OCI-LY3 (cell line): ENCODE results near the gene RFX4.

Experiments
- H2AFZ ChIP-seq: fragments of 200-600, 300-600 bp; shearing (Covaris generic); 2 replicates; pipeline ENCODE4 v1.6.0; 2014; ENCODE audit warnings: antibody characterized with exemption, low read depth, low read length
- H3K27ac ChIP-seq: fragments of 200-600, 300-600 bp; sonication (generic); 2 replicates; pipeline ENCODE4 v1.5.1; 2014; ENCODE audit warnings: mild to moderate bottlenecking, low read length, moderate library complexity, mixed read lengths
- H3K27me3 ChIP-seq: fragments of 200-600, 300-600 bp; sonication (generic); 2 replicates; pipeline ENCODE4 v1.6.1; 2014; ENCODE audit warnings: low read depth, low read length, mixed read lengths
- H3K36me3 ChIP-seq: fragments of 200-600, 300-600 bp; sonication (generic); replicated peaks from 2 replicates; pipeline ENCODE3; 2014; ENCODE audit warnings: low read depth, low read length, mixed read lengths
- H3K4me1 ChIP-seq: fragments of 300-600, 200-600 bp; sonication (generic); 2 replicates; pipeline ENCODE4 v1.6.1; 2014; ENCODE audit warnings: low read length, mixed read lengths
- H3K4me2 ChIP-seq: fragments of 200-600, 300-600 bp; sonication (generic); 2 replicates; pipeline ENCODE4 v1.6.1; 2014; ENCODE audit warnings: low read length, mixed read lengths
- H3K4me3 ChIP-seq: fragments of 300-600, 200-600 bp; sonication (generic); 2 replicates; pipeline ENCODE4 v1.5.1; 2014; ENCODE audit warnings: antibody characterized with exemption, mild to moderate bottlenecking, low read length, moderate library complexity
- H3K79me2 ChIP-seq: fragments of 300-600, 200-600 bp; shearing (Covaris generic); 2 replicates; pipeline ENCODE4 v1.6.1; 2014; ENCODE audit warnings: mild to moderate bottlenecking, low read length, mixed read lengths
- H3K9ac ChIP-seq: fragments of 300-600, 200-600 bp; shearing (Covaris generic); 2 replicates; pipeline ENCODE4 v1.6.0; 2014; ENCODE audit warnings: mild to moderate bottlenecking, low read length, moderate library complexity
- H3K9me3 ChIP-seq: fragments of 200-600, 300-600 bp; shearing (Covaris generic); 2 replicates; pipeline ENCODE4 v1.6.1; 2014; ENCODE audit warnings: low read length, mixed read lengths; ENCODE audit not compliant: insufficient read depth
- H4K20me1 ChIP-seq: fragments of 200-600, 300-600 bp; sonication (generic); 2 replicates; pipeline ENCODE4 v1.6.1; 2016; ENCODE audit warnings: low read length, mixed read lengths; ENCODE audit not compliant: insufficient read depth
- EZH2phosphoT487 ChIP-seq: fragments of 200-600 bp; shearing (Covaris generic); IDR thresholded peaks from 2 replicates; pipeline ENCODE4 v1.6.1; 2018; ENCODE audit warnings: antibody characterized with exemption, mixed run types, low read depth
- TF ChIP-seq, protein P1 (sequence below): fragments of 200-600, 300-600 bp; sonication (generic); IDR thresholded peaks from 2 replicates; pipeline ENCODE4 v1.5.1; 2014; ENCODE audit warnings: antibody characterized with exemption, low read length, low read depth

Gene RFX4

DNA sequence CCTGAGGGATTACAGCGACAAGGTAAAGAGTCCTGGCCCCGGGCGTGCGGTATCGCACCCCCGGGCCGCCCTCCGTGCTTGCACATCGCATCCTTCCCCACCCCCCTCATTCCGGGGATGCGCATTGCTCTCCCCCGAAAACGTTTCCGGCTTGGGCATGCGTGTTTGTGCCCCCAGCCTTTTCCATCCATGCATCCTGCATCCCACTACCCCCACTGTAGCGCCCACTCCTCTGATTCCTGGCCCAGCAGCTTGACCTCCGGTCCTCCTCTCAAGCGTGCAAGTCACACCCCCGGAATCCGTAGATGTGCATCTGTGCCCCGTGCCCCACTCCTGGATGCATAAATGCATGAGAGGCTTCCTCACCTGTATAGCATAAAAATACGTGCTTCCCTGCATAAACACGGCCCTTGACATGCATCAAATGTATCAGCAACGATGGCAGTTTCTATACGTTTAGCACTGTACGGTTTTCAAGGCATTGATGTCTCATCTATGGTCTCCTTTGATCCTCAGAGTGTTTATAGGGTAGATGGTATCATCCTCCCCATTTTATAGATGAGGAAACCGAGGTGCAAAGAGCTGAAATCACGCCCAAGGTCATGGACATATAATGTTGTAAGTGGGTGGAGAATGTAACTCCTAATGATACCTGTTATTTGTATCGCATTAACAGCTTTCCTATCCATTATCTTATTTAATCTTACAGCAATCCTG lies 192.2 kb downstream of the RFX4 start:
- Histone ChIP-seq H3K9me3 (no peaks in the 10 kb centered on the region), H3K27me3 (0 out of 2 replicates have a peak, but pooled peaks cover 5% of the 10 kb centered on the region), H3K4me2 (peak overlapping the region; percentile 77), H3K36me3 (no peaks in the 10 kb centered on the region), H3K27ac (peak overlapping the region; percentile 62), H3K4me1 (peaks cover 12% of the 10 kb centered on the region), H2AFZ (peak overlapping the region; percentile 99), H3K9ac (peak overlapping the region; percentile 74), H3K79me2 (peaks cover 31% of the 10 kb centered on the region), H4K20me1 (no peaks in the 10 kb centered on the region), H3K4me3 (peak overlapping the region; percentile 94)
- no peak for TF ChIP-seq EZH2phosphoT487
- TF ChIP-seq, protein P1, sequence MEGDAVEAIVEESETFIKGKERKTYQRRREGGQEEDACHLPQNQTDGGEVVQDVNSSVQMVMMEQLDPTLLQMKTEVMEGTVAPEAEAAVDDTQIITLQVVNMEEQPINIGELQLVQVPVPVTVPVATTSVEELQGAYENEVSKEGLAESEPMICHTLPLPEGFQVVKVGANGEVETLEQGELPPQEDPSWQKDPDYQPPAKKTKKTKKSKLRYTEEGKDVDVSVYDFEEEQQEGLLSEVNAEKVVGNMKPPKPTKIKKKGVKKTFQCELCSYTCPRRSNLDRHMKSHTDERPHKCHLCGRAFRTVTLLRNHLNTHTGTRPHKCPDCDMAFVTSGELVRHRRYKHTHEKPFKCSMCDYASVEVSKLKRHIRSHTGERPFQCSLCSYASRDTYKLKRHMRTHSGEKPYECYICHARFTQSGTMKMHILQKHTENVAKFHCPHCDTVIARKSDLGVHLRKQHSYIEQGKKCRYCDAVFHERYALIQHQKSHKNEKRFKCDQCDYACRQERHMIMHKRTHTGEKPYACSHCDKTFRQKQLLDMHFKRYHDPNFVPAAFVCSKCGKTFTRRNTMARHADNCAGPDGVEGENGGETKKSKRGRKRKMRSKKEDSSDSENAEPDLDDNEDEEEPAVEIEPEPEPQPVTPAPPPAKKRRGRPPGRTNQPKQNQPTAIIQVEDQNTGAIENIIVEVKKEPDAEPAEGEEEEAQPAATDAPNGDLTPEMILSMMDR: no peak

DNA sequence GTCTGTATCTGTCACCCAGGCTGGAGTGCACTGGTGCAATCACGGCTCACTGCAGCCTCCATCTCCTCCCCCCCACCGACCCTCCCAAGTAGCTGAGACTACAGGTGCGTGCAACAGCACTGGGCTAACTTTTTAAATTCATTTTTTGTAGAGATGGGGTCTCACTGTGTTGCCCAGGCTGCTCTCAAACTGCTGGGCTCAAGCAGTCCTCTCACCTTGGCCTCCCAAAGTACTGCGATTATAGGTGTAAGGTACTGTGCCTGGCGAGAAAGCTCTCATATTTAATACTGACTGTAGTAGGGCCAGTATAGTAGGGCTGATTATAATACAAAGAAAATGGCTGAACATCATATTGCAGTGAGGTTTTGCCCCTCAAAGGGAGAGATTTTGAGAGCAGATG lies 194.1 kb downstream of the RFX4 start:
- Histone ChIP-seq H3K79me2 (peaks cover 31% of the 10 kb centered on the region), H3K27me3 (0 out of 2 replicates have a peak, but pooled peaks cover 5% of the 10 kb centered on the region), H3K9me3 (no peaks in the 10 kb centered on the region), H3K27ac (no peak overlapping the region), H3K36me3 (no peaks in the 10 kb centered on the region), H3K4me2 (no peak overlapping the region), H2AFZ (no peak overlapping the region), H4K20me1 (no peaks in the 10 kb centered on the region), H3K4me3 (no peak overlapping the region), H3K4me1 (peaks cover 12% of the 10 kb centered on the region), H3K9ac (no peak overlapping the region)
- TF ChIP-seq, protein P1: no peak
- TF ChIP-seq EZH2phosphoT487: no peak

DNA sequence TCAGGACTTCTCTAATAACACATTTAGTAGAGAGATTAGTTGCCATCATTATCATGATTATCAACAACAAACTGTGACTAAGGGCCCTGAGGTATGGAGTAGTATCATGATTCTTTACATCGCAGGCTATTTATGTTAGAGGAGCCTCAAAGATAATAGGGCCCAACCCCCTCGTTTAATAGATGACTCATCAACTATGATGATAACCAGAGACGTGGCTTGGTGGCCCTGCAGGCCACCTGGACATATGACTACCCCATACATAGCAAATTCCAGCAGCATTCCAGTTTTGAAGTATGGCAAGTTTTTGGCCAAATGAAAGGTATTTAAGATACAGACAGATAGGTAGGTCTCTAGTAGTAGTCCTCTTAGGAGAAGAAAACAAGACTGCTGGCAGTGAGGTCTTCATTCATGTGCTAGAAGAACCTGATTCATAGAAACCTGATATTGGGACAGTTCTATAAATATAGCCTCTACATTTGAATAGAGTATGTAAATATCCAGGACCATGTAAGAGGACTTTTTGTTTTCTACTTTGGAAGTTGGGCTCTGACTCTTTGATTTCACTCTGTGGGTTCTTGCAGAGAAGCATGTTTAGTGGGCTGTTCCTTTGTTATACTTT lies 197.3 kb downstream of the RFX4 start:
- H3K27ac ChIP-seq: no peak overlapping the region
- H3K79me2 ChIP-seq: peaks cover 26% of the 10 kb centered on the region

DNA sequence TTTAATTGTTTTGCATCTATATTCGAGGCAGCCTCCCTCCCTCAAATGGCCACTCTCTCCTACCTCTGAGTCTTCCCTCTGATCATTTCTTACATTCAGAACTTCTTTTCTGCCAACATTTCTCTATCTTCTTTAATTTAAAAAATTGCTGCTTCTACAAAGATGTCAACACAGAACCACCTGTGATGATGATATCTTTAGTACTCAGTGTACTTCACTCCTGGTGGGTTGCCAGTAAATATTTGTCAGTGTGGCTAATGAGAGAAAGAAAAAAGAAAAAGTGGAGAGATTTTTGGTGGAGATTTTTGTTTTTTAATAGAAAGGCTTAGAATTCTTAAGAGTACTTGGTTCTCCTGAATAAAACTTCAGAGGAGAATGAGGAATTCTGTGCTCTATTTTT lies 199.8 kb downstream of the RFX4 start:
- H3K4me1 ChIP-seq: no peaks in the 10 kb centered on the region
- H4K20me1 ChIP-seq: 0 out of 2 replicates have a peak, but pooled peaks cover 6% of the 10 kb centered on the region
- H3K9ac ChIP-seq: no peak overlapping the region
- H3K36me3 ChIP-seq: peaks cover 14% of the 10 kb centered on the region
- H3K9me3 ChIP-seq: no peaks in the 10 kb centered on the region
- peaks cover 10% of the 10 kb centered on the region; the same call in 1 of the 2 replicates for H3K79me2 ChIP-seq
- H3K27me3 ChIP-seq: no peaks in the 10 kb centered on the region
- H2AFZ ChIP-seq: no peak overlapping the region
- TF ChIP-seq, protein P1: no peak
- TF ChIP-seq EZH2phosphoT487: no peak
- H3K27ac ChIP-seq: no peak overlapping the region
- H3K4me2 ChIP-seq: no peak overlapping the region
- H3K4me3 ChIP-seq: no peak overlapping the region

More for the DNA sequence above, 197.3 kb downstream of the RFX4 start:
- Histone ChIP-seq H3K4me3 (no peak overlapping the region), H3K27me3 (no peaks in the 10 kb centered on the region), H3K9me3 (no peaks in the 10 kb centered on the region), H4K20me1 (0 out of 2 replicates have a peak, but pooled peaks cover 6% of the 10 kb centered on the region), H2AFZ (no peak overlapping the region), H3K36me3 (peaks cover 5% of the 10 kb centered on the region), H3K4me2 (no peak overlapping the region), H3K9ac (no peak overlapping the region), H3K4me1 (peaks cover 7% of the 10 kb centered on the region)
- TF ChIP-seq EZH2phosphoT487: no peak
- TF ChIP-seq, protein P1: no peak
